ENCODE results near the gene FAM90A1.
"Not testable (repeated sequence)": the region's sequence is repeated elsewhere in the genome, so short reads cannot be mapped to it uniquely, and the experiment has no call there.

Gene FAM90A1

DNA sequence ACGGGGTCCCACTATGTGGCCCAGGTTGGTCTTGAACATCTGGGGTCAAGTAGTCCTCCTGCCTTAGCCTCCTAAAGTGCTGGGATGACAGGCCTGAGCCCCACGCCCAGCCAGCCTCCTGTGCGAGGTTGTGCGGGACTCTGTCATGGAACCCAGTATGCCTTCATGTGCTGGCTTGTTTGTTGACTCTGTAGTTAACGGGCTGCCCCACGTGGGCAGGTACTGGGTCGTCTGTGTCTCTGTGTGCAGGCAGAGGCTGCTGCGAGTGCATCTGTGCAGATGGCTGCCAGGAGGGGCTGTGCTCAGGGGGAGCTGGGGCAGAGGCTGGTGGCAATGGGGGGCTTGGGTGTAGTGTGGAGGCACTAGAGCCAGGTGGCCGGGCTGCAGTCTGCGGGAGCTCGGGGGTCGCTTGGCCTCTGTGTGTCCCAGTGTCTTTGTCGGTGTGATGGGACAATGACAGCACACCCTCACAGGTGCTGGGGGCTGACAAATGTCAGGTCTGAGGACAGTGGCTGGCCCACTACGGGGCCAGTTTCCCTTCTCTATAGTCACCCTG is 6.0 kb upstream of the FAM90A1 start:
- not testable (repeated sequence) for DNase-seq

DNA sequence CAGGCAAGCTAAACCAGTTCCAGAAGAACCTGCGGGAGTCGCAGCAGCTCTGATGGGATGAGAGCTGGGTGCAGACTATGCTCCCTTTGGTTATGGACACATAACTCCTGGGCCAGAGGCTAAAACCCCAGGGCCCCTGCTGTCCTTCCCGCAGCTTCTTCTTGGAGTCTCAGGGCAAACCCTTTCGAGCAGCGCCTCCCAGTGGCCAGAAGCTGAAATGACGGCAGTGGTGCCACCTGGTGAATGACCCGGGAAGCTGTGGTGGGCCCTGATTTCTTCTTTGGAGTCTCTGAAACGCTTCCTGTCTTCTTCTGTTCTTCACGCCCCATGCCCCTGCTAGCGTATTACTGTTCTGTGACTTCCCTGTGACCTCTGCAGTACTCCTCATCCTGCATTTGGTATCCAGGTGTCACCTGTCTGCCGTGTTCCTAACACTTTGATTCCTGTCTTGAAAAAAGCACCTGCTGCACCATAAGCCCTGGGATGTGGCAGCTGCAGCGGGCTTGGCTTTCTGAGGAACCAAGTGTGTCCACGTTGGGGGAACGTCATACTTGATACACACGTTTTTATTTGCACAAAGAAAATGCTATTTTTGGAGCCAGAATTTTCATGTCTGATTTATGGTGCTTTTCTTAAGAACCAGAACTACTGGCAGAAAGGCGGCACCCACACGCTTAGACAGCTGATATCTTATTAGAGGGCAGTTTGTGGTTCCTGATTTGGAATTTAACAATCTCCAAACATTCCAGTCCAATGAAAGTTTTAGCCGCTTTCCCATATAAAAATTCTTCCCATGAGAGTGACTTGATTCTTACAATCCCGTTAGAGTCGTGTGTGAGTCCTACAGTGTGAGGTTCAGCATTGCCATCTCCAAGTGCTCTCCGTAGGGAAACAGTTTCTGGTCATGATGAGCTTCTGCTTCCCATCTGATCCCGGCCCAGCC is 4.5 kb upstream of the FAM90A1 start:
- DNase-seq = not testable (repeated sequence)

DNA sequence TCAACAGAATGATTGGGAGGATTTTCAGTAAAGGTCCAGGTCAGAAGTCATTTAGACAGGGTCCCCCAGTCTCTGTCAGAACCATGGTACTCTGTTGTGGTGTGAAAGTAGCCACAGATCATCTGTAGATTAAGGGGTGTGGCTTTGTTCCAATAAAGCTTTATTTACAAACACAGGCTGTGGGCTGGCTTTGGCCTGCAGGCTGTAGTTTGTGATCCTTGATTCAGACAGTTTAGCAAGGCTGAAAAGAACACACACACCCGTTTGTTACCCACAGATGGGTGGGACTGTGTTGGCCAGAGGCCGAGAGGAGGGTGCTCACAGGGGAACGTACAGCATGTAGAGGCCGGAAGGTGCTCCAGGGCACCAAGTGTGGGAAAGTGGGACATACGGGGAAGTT is 3.6 kb upstream of the FAM90A1 start:
- DNase-seq = not testable (repeated sequence)

DNA sequence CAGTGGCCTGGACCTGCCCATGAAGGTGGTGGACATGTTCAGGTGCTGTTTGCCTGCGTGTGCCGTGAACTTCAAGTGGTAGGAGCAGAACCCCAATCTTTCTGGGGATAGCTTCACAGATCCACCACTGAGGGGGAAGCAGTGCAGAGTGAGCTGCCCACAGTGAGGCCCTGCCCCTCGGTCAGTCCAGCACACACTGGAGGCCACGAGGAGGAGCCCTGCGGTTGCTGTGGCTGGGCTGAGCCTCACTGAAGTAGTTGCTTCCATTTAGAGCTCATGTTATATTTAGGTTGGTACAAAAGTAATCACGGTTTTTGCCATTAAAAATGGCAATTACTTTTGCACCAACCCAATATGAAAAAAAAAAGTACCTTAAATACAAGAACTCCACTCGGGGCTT is 2.1 kb upstream of the FAM90A1 start:
- not testable (repeated sequence) for DNase-seq

DNA sequence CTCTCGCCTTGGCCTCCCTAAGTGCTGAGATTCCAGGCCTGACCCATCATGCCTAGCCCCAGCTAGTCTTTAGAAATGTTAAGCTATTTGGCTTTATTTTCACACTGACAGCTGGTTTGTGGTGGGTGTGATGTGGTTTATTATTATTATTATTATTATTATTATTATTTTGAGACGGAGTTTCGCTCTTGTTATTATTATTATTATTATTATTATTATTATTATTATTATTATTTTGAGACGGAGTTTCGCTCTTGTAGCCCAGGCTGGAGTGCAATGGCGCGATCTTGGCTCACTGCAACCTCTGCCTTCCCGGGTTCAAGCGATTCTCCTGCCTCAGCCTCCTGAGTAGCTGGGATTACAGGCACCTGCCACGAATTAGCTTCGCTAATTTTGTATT is 1.2 kb upstream of the FAM90A1 start:
- not testable (repeated sequence) for DNase-seq

DNA sequence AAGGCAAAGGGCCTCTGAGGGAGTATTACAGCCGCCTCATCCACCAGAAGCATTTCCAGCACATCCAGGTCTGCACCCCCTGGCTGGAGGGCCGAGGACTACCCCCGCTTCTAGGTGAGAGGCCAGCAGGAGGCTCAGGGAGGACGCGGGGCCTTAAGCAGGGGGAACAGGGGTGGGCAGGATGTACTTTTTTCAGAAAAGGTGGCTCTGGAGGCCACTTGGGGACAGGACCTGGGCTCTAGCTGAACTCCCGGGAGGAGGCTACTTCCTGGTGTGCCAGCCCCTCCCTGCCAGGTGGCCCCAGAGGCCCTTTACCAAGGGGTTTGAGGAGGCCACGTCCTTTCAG is 287 bp upstream of the FAM90A1 start:
- not testable (repeated sequence) for DNase-seq

DNA sequence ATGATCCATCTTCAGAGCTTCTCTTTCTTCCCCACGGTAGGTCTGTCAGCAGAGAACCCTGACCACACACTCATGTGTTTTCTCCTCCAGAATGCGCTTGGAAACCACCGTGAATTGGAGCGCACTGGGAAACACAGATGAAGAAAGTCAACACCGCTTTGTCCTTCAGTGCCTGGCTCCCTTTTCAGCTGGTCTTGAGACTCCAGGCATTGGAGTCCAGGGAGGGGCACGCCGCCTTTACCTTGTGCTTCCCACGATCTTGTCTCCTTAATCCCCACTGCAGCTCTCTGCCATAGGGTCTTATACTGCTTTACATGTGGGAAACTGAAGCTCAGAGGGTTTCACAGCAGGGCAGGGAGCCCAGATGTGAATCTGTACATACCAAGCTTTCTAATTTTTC is 1.1 kb downstream of the FAM90A1 start:
- no peak for DNase-seq

DNA sequence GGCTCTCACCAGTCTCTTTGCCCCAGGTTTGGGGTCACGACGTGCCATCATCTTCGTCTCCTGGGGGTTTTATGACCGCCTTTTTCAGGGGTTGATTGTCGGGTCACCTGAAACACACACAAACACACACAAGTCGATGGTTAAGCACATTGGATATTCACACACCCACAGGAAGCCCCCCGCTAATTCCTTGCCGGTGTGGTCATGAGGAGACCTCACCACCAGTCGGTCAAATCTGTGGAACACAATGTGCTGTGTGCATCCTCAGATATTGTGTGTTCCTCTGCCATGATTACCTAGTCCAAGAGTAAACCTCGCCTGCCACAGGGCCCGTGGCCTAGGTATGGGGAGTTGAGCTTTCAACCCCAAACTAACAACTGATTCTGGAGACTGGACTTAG is 2.6 kb downstream of the FAM90A1 start:
- DNase-seq = not testable (repeated sequence)

DNA sequence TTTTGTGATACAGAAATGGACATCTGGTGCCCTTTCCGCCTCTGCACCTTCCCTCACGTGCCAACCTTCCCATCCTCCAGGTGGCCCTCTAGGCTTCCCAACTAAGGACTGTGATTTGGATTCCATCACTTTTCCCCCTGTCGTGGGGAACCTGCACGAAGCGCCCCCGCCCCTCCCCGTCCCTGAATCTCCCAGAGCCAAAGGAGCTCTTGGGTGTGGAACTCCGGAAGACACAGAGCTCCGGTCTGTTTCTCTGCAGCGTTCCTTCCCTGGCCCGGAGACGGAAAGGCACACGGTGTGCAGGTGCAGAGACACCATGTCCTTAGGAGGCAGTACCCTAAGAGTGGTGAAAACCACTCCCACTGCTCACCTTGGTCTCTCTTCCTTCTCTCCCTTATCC is 3.8 kb downstream of the FAM90A1 start:
- DNase-seq = not testable (repeated sequence)

DNA sequence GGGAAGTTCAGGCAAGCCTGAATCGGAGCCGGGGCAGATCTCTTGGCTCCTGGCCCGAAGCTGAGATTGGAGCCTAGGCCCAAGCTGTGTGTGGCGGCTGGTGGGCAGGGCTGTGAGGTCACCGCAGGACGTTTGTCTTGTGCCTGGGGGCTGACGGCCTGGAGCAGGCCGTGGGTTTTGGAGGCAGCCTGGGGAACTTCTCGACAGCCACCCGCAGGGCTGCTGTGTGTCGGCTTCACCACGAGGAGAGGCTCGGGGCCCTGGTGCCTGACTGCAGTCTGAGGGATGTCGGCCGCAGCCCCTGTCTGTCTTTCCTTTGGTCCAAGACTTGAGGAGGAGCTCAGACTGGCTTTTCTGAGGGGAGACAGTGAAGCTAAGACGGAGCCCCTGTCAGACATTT is 5.1 kb downstream of the FAM90A1 start:
- not testable (repeated sequence) for DNase-seq

DNA sequence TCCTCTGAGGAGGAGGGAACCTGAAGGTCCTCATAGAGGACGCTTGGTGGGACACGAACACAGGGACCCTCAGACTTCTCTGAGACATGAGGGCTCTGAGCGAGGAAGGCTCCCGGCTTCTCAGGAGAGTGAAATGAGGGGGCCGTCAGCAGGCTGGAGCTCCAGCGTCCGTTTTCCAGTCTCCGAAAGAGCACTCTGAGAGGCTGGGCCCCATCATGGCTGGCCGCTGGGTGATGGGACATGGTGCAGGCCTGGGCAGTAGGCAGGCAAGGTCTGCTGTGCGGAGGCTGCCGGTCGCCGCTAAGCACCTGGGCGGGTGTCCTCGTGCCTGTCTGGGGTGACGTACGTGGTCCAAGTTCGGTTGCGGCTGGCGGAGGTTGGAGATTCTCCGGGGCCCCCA is 5.6 kb downstream of the FAM90A1 start:
- DNase-seq = not testable (repeated sequence)

DNA sequence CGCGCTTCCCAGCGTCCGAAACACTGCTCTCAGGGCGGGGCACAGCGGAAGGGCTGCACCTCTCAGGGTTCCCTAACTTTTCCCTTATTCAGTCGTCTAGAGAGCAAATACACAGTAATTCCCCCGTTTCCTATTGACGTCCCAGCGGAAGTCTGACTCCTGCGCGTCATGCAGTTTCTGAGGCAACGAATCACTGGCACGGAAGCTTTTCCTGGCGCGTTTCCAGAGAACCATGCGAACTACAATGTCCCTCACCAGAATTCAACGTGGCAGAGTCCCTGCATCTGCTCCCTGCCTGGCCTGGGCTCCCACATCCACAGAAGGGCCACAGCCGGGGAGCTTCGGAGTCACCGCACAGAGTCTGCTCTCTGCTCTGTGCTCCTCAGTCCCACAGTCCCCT is 6.0 kb downstream of the FAM90A1 start:
- DNase-seq = not testable (repeated sequence)

DNA sequence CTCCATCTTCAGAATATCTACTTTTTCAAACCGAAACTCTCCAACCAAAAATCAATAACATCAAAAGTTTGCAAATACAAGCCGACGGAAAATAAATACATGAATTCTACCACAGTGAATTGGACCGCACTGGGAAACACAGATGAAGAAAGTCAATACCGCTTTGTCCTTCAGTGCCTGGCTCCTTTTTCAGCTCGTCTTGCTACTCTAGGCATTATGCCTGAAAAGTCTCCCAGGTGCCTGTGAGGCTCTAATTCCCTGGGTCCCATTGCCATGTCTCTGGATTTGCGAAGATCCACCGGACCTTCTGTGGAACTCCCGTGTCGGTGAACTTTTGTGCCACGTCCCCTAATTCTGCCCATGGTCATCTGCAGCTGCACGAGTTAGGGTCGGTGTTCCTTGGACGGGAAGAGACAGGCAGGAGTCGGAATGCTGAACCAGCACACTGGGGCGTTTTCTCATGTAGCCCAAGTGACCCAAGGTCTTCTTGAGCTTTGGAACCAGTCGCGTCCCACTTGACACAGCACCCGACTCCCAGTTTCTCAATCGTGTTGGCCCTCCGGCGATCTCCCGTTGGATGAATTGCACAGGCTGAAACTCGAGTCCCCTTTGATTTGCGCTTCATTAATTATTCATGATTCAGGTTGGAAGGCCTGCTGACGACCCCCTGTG is 8.6 kb downstream of the FAM90A1 start:
- DNase-seq = not testable (repeated sequence)

DNA sequence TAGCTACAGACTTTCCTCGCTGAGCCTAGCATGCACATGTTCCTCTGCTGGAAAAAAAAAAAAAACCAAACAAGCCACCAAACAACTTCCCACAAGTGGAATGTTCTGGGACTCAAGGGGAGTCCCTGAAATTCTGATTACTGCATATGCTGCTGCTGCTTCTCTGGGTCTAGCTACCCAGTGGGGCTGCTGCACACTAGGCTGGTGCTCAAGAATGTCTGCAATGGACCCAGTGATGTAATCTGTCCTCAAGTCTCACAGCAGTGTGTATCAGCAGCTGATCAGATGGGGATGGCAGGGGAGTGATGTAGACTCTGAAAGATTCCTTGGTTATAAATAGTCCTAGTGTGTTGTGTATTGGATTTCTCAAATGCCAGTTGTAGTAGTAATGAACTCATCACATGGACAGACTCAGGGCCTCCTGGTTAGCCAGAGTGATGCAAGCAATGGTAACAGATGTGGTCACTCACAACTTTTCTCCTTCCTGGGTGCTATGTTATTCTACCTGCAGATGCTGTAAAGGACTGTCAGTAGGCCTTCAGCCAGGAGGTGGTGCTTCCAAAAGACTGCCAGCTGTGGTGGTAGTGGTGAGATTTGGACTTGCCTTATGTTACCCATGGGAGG is 29.6 kb downstream of the FAM90A1 start:
- not testable (repeated sequence) for DNase-seq

DNA sequence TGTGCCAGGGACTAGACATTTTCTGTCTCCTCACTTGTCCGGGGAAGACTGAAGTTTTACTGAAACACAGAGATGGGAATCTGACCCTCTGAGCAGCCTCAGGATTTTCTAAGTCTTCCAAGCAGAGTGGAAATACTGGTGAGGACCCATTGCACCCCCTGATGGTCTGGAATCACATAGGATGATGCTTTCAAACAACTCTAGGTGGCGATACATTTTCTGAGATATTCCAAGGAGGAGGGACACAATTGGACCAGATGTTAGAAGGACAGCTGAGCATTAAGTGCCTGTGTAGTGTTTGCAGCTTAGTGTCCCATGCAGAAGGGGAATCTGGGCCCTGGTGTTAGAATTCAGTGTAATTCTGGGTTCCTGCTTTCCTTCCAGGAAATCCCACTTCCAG is 39.3 kb downstream of the FAM90A1 start:
- not testable (repeated sequence) for DNase-seq

DNA sequence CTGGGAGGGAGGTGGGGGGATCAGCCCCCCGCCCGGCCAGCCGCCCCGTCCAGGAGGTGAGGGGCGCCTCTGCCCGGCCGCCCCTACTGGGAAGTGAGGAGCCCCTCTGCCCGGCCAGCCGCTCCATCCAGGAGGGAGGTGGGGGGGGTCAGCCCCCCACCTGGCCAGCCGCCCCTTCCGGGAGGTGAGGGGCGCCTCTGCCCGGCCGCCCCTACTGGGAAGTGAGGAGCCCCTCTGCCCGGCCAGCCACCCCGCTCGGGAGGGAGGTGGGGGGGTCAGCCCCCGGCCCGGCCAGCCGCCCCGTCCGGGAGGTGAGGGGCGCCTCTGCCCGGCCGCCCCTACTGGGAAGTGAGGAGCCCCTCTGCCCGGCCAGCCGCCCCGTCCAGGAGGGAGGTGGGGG is 43.2 kb downstream of the FAM90A1 start:
- DNase-seq = not testable (repeated sequence)

DNA sequence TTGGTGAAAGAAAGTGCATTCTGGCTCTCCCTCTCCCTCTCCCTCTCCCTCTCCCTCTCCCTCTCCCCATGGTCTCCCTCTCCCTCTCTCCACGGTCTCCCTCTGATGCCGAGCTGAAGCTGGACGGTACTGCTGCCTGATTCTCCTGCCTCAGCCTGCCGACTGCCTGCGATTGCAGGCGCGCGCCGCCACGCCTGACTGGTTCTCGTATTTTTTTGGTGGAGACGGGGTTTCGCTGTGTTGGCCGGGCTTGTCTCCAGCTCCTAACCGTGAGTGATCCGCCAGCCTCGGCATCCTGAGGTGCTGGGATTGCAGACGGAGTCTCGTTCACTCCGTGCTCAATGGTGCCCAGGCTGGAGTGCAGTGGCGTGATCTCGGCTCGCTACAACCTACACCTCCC is 44.1 kb downstream of the FAM90A1 start:
- not testable (repeated sequence) for DNase-seq

DNA sequence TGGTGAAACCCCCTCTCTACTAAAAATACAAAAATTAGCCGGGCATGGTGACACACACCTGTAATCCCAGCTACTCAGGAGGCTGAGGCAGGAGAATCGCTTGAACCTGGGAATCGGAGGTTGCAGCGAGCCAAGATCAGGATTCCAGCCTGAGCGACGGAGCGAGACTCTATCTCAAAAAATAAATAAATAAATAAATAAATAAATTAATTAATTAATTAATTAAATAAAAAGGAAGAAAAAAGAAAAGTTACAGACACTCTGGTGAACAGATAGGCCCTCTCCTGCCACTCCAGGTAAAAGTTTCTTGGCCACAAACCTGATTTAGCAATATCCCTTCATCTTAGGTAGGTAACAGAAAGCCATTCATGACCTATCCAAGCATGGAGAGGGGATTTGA is 44.5 kb downstream of the FAM90A1 start:
- not testable (repeated sequence) for DNase-seq

DNA sequence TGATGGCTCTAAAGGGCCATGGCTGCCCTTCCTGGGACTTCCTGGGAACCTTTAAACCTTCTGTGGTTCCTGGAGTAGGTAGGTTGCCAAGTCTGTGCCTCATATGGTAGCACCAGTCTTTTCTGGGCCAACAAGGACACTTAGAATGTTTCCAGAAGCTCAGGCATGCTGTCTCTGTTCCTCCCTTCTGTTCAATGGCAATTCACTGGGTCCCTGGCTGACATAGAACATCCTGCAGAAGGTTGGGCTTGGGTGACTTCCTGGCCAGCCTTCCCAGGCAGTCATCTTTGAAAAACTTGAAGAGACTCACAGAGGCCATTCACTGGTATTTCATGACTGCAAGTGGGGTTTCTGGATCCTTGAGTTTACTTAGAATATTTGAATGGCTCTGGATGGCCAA is 46.1 kb downstream of the FAM90A1 start:
- not testable (repeated sequence) for DNase-seq

DNA sequence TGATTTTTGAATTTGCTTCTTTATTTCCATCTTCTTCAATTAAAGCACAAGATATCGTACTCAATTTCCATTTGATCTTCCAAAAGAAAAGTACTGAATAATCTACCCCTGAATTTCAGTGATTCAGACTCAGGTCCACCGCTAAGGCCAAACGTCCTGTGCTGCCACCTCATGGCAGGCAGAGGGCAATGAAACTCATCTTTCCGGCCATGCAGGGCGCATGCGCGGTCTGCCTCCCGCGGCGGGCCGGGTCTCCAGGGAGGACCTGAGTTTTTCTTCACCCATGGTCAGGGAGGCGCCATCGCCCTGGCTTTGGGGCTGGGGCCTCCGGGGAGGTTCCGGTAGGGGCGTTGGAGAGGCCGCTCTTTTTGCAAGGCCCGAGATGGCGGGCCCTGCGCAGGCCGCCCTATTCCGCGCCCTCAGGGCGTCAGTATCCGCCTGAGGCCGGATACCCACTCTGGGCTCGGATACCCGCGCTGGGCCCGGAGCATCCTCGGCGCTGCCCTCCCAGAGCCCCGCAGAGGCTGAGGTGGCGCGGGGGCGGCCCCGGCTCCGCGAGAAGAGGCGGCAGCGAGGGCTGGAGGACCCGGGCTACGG is 47.3 kb downstream of the FAM90A1 start:
- not testable (repeated sequence) for DNase-seq

DNA sequence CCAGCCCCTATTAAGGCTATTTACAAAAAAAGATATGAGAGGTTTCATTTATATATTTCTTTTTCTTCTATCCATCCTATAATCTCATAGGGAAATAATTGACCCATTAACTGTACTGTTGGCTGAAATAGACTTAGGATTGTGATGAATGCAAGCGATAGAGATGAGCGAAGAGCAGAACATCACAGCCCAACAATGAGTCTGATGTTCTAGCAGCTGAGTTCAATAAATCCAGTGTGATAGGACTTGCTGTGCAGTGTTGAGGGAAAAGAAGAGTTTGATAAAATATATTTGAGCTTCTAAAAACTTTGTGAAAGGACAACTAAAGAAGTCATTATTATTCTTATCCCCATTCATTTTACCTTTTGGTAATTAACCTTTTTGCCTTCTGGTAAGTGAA is 54.5 kb downstream of the FAM90A1 start:
- not testable (repeated sequence) for DNase-seq

Data from cortex of kidney (tissue), 1 donor.